GM12892 (cell line): ENCODE data around the gene ATP10A.

Experiments
- POLR2A ChIP-seq: IDR thresholded peaks from 2 replicates; pipeline ENCODE4 v1.6.1; 2011; ENCODE audit warnings: low read depth, low read length, control low read depth
- POLR2AphosphoS5 ChIP-seq: IDR thresholded peaks from 2 replicates; pipeline ENCODE4 v1.6.1; 2011; ENCODE audit warnings: low read depth, low read length, control low read depth

DNA sequence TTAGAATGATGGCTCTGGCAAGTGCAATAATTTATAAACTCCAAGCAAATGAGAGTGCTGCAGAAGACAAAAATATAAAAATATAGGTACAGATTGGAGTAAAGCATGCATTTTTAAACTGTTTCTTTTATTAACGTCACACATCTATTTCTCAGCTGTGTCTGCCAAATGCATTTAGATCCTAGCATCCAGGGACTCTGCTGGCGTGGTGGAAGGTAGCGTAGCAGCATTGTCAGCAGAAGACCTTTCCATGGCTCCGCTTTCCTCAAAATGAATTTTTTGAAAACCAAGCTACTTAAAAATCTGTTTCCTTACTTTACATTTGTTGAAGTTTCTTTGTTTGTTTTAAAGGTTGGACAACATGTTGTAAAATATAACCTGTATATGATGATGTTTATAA is 16.3 kb upstream of the ATP10A start:
- TF ChIP-seq POLR2A (no peak), POLR2AphosphoS5 (no peak)
